Mucosa of descending colon (tissue), 3 donors: ENCODE measurements around the gene URB1. TPM values are rescaled to one million over a fixed set of nuclear protein-coding genes. Genes with fewer than 3 reads are reported as not detected.

Experiments used
- ATAC-seq: fragments of 200-7000 bp; cut with Tn5 transposase; one replicate; pipeline ENCODE4 v1.9.1; 2020; ENCODE audit warnings: mild to moderate bottlenecking, moderate library complexity
- DNase-seq, 3 donors: peaks; one replicate each; pipeline ENCODE4 v3.0.0-alpha.2; 2020
- H3K36me3 ChIP-seq: fragments of 200-600 bp; one replicate; pipeline ENCODE4 v1.8.0; 2021; ENCODE audit warnings: low read depth, mild to moderate bottlenecking
- H3K4me1 ChIP-seq: fragments of 200-600 bp; one replicate; pipeline ENCODE4 v1.8.0; 2021; ENCODE audit warnings: low read depth, mild to moderate bottlenecking
- H3K4me3 ChIP-seq: fragments of 200-600 bp; one replicate; pipeline ENCODE4 v1.8.0; 2021; ENCODE audit warnings: mild to moderate bottlenecking
- H3K9me3 ChIP-seq: fragments of 200-600 bp; one replicate; pipeline ENCODE4 v1.8.0; 2021; ENCODE audit warnings: mild to moderate bottlenecking
- intact Hi-C, 2 donors: fragments of 100-400 bp; cut with DNase I in 1 of 2; cut with micrococcal nuclease in 1 of 2; formaldehyde crosslinking; loops; one replicate each; pipeline versions ENCODE4 v1.11.0 to v1.11.1; 2022; cut with DNase I, micrococcal nuclease
- total RNA-seq, 3 donors: library from RNA; stranded (reverse); fragmentation: NEBNext Ultra II Directional in 2 of 3; extraction: Animal tissue kit (Norgen Biotek cat#: 25700) in 2 of 3; gene quantifications; one replicate each; pipeline versions ENCODE4 v1.2.1 to v1.2.4, GENCODE V29; 2021 to 2023
- TF ChIP-seq, protein P1 (sequence below): fragments of 200-600 bp; IDR thresholded peaks from one replicate; pipeline ENCODE4 v1.8.0; 2022; ENCODE audit warnings: antibody characterized with exemption, mild to moderate bottlenecking
- donor health status: DM: no; HTN: no; CAD: no; lungs with moderate emphysema.
- donor health status: DM: no; HTN: no; CAD: no.
- donor health status: DM: no; HTN: yes; CAD: no.

URB1 gene
- total RNA-seq, 3 donors from 2014 or later, result 8.4 to 13.5 (median 8.7) TPM

GRCh38 chr21:32382108-32382644, 10.6 kb downstream of the URB1 start:
- TF ChIP-seq, protein P1, sequence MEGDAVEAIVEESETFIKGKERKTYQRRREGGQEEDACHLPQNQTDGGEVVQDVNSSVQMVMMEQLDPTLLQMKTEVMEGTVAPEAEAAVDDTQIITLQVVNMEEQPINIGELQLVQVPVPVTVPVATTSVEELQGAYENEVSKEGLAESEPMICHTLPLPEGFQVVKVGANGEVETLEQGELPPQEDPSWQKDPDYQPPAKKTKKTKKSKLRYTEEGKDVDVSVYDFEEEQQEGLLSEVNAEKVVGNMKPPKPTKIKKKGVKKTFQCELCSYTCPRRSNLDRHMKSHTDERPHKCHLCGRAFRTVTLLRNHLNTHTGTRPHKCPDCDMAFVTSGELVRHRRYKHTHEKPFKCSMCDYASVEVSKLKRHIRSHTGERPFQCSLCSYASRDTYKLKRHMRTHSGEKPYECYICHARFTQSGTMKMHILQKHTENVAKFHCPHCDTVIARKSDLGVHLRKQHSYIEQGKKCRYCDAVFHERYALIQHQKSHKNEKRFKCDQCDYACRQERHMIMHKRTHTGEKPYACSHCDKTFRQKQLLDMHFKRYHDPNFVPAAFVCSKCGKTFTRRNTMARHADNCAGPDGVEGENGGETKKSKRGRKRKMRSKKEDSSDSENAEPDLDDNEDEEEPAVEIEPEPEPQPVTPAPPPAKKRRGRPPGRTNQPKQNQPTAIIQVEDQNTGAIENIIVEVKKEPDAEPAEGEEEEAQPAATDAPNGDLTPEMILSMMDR, result no peak
- ATAC-seq (no peak), DNase-seq (no peak)
- intact Hi-C loops, result no loop called here
- H3K4me1 ChIP-seq, result no peaks in the 10 kb centered on the region
- no peak overlapping the region for H3K4me3 ChIP-seq
- H3K36me3 ChIP-seq, result no peaks in the 10 kb centered on the region
- H3K9me3 ChIP-seq, result no peaks in the 10 kb centered on the region

DNA sequence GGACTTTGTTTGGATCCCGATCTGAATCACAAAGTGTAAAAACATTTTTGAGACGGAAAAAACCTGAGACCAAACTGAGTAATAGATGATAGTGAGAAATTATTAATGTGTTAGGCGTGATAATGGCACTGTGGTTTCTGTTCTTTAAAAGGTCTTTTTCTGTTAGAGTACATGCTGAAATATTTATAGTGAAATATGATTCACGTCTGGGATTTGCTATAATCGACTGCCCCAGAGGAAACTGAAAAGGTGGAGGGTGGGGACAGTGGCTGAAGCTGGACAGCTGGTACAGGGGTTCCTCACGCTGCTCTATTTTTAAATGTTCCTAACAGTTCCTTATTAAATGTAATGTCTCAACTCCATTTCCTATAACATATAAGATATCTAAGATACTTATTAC, 11.2 kb downstream of the URB1 start:
- Histone ChIP-seq H3K4me3 (no peak overlapping the region), H3K4me1 (no peaks in the 10 kb centered on the region), H3K9me3 (no peaks in the 10 kb centered on the region), H3K36me3 (no peaks in the 10 kb centered on the region)
- intact Hi-C loops, result no loop called here
- ATAC-seq, result no peak
- TF ChIP-seq, protein P1, result no peak
- DNase-seq, result no peak

DNA sequence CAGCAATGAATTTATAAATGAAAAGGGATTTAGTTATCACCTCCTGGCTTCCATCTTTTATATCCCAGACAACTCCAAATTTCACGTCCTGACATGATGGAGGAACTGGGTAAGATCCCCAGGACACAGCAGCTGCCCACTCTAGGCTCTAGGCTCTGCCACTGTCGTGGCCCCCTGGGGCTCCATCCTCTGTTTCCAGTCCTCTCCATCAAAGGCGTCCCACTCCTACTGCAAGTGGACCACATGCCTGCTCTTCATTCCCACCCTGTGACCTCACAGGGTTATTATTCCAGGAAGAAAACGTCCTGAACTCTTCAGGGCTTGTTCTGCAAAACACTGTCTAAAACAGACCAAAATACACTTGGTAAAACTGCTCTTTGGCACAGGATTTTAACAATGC, 11.9 kb downstream of the URB1 start:
- Histone ChIP-seq H3K4me1 (no peaks in the 10 kb centered on the region), H3K36me3 (no peaks in the 10 kb centered on the region), H3K9me3 (no peaks in the 10 kb centered on the region), H3K4me3 (no peak overlapping the region)
- intact Hi-C loops, result no loop called here
- ATAC-seq, result no peak
- DNase-seq, result no peak
- TF ChIP-seq, protein P1, result no peak

GRCh38 chr21:32378956-32379355, 13.9 kb downstream of the URB1 start:
- no peaks in the 10 kb centered on the region for H3K9me3 ChIP-seq
- intact Hi-C loops, result no loop called here
- DNase-seq (no peak), ATAC-seq (no peak)
- H3K36me3 ChIP-seq, result no peaks in the 10 kb centered on the region
- TF ChIP-seq, protein P1, result no peak
- no peaks in the 10 kb centered on the region for H3K4me1 ChIP-seq
- H3K4me3 ChIP-seq, result no peak overlapping the region

- no peaks in the 10 kb centered on the region for H3K4me1 ChIP-seq
- H3K4me3 ChIP-seq, result no peak overlapping the region
- DNase-seq (no peak), ATAC-seq (no peak)
- TF ChIP-seq, protein P1, result no peak
- H3K9me3 ChIP-seq, result no peaks in the 10 kb centered on the region
- intact Hi-C loops, result no loop called here
- no peaks in the 10 kb centered on the region for H3K36me3 ChIP-seq
These were observed 14.8 kb downstream of the URB1 start for GRCh38 chr21:32377991-32378390.

- TF ChIP-seq, protein P1, result no peak
- DNase-seq, result no peak
- Histone ChIP-seq H3K36me3 (no peaks in the 10 kb centered on the region), H3K4me3 (no peak overlapping the region), H3K9me3 (no peaks in the 10 kb centered on the region), H3K4me1 (no peaks in the 10 kb centered on the region)
- intact Hi-C loops, result no loop called here
- ATAC-seq, result no peak
These were observed 15.3 kb downstream of the URB1 start for GRCh38 chr21:32377506-32377905.
